Cardiac muscle cell (in vitro differentiated cells and primary cell): ENCODE results near the gene MYL5. TPM values are rescaled to one million over a fixed set of nuclear protein-coding genes. Genes with fewer than 3 reads are reported as not detected.

Source experiments
- DNase-seq, 2 donors: peaks; one replicate each; pipeline versions ENCODE4 v3.0.0 to v3.0.0-alpha.2; 2010 to 2017; ENCODE audit warnings: low read depth in 1 of 2, low spot score in 1 of 2
- H3K27ac ChIP-seq: fragments of 200-600 bp; sonication (generic); 2 replicates; pipeline ENCODE4 v1.5.1; 2016
- H3K27me3 ChIP-seq: fragments of 200-600 bp; sonication (generic); 2 replicates; pipeline ENCODE4 v1.6.0; 2016; ENCODE audit warnings: control low read depth
- H3K36me3 ChIP-seq: fragments of 200-600 bp; sonication (generic); 2 replicates; pipeline ENCODE4 v1.5.1; 2016; ENCODE audit warnings: control low read depth
- H3K4me1 ChIP-seq: fragments of 200-600 bp; sonication (generic); 2 replicates; pipeline ENCODE4 v1.8.1; 2017; ENCODE audit warnings: low read depth, mild to moderate bottlenecking, mixed run types
- H3K4me3 ChIP-seq: fragments of 200-600 bp; sonication (generic); 2 replicates; pipeline ENCODE4 v1.5.1; 2016; ENCODE audit warnings: mild to moderate bottlenecking
- H3K9me3 ChIP-seq: fragments of 200-600 bp; sonication (generic); 2 replicates; pipeline ENCODE4 v1.5.1; 2017; ENCODE audit warnings: low read depth, mild to moderate bottlenecking, control low read depth
- polyA plus RNA-seq: library from polyadenylated mRNA; unstranded; fragments of >200 nt; fragmentation: Nextera tagmentation; extraction: Ambion mirVana; gene quantifications from 2 replicates; pipeline ENCODE4 v1.2.1, GENCODE V29; 2016
- total RNA-seq: library from RNA; depleted of rRNA; stranded (reverse); fragments of >200 nt; gene quantifications from 2 replicates; pipeline ENCODE4 v1.2.3, GENCODE V29; 2016
- TF ChIP-seq, protein P1 (sequence below): IDR thresholded peaks from 2 replicates; pipeline ENCODE4 v1.5.1; 2012; ENCODE audit warnings: low read depth, mild to moderate bottlenecking, low read length

Gene MYL5
- total and polyA plus RNA-seq, 2 experiments from 2014 or later, result 33.8 to 40.5 TPM

GRCh38 chr4:664713-665231 is 9.6 kb upstream of the MYL5 start:
- Histone ChIP-seq H3K27ac (no peak overlapping the region), H3K4me1 (no peaks in the 10 kb centered on the region), H3K4me3 (no peak overlapping the region), H3K27me3 (no peaks in the 10 kb centered on the region), H3K9me3 (no peaks in the 10 kb centered on the region), H3K36me3 (no peaks in the 10 kb centered on the region)
- TF ChIP-seq, protein P1, sequence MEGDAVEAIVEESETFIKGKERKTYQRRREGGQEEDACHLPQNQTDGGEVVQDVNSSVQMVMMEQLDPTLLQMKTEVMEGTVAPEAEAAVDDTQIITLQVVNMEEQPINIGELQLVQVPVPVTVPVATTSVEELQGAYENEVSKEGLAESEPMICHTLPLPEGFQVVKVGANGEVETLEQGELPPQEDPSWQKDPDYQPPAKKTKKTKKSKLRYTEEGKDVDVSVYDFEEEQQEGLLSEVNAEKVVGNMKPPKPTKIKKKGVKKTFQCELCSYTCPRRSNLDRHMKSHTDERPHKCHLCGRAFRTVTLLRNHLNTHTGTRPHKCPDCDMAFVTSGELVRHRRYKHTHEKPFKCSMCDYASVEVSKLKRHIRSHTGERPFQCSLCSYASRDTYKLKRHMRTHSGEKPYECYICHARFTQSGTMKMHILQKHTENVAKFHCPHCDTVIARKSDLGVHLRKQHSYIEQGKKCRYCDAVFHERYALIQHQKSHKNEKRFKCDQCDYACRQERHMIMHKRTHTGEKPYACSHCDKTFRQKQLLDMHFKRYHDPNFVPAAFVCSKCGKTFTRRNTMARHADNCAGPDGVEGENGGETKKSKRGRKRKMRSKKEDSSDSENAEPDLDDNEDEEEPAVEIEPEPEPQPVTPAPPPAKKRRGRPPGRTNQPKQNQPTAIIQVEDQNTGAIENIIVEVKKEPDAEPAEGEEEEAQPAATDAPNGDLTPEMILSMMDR, result no peak
- DNase-seq, result no peak

- Histone ChIP-seq H3K27ac (no peak overlapping the region), H3K9me3 (no peaks in the 10 kb centered on the region), H3K4me3 (no peak overlapping the region), H3K36me3 (peaks cover 1% of the 10 kb centered on the region), H3K4me1 (no peaks in the 10 kb centered on the region), H3K27me3 (no peaks in the 10 kb centered on the region)
- TF ChIP-seq, protein P1, result no peak
- DNase-seq, result no peak
Observed at GRCh38 chr4:665381-665750, 9.0 kb upstream of the MYL5 start.

GRCh38 chr4:665751-666435 is 8.4 kb upstream of the MYL5 start:
- DNase-seq, result no peak
- H3K27me3 ChIP-seq, result no peaks in the 10 kb centered on the region
- no peaks in the 10 kb centered on the region for H3K4me1 ChIP-seq
- H3K27ac ChIP-seq, result no peak overlapping the region
- peaks cover 4% of the 10 kb centered on the region for H3K36me3 ChIP-seq
- no peaks in the 10 kb centered on the region for H3K9me3 ChIP-seq
- TF ChIP-seq, protein P1, result no peak
- no peak overlapping the region for H3K4me3 ChIP-seq

GRCh38 chr4:666436-666810 is 7.9 kb upstream of the MYL5 start:
- no peaks in the 10 kb centered on the region for H3K9me3 ChIP-seq
- H3K4me1 ChIP-seq, result no peaks in the 10 kb centered on the region
- DNase-seq, result no peak
- no peak overlapping the region for H3K4me3 ChIP-seq
- H3K36me3 ChIP-seq, result peaks cover 8% of the 10 kb centered on the region
- no peaks in the 10 kb centered on the region for H3K27me3 ChIP-seq
- H3K27ac ChIP-seq, result no peak overlapping the region
- TF ChIP-seq, protein P1, result no peak

DNA sequence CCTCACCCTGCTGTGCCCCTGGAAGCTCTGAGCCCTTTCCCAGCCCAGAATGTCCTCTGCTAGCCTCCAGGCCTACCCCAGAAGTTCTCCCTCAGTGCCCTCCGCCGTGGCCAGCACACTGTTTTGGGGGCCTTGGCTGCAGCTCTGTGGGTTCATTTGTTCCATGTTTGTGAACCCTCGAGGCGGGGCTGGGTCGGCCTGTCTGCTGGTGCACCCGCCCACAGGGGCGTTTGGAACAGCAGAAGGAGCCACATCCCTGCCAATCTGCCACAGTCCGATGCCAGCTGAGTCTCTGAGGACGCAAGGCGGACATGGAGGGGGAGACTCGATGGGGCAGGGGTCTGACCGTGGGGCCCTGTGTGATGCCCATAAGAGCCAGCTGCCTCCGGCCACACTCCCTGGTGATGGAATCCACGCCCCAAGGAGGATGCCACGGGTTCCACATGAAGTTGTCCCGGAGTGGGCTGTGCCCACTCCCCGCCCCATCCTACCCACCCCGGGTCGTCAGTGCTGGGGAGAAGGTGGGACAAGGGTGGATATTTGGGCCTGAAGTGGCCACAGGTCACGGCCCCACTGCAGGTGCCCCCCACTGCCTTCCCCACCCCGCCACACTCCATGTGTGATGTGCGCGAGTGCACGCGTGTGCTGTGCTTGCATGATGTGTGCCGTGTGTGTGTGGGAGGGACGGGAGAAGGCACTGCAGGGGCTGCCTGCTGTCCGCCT is 7.4 kb upstream of the MYL5 start:
- no peak for DNase-seq

More for the DNA sequence above, 7.4 kb upstream of the MYL5 start:
- Histone ChIP-seq H3K27me3 (no peaks in the 10 kb centered on the region), H3K27ac (no peak overlapping the region), H3K36me3 (peaks cover 13% of the 10 kb centered on the region), H3K4me3 (no peak overlapping the region), H3K9me3 (no peaks in the 10 kb centered on the region), H3K4me1 (no peaks in the 10 kb centered on the region)
- TF ChIP-seq, protein P1, result no peak
